Breast epithelium (tissue), 4 donors: ENCODE results near the gene PGD. TPM values are rescaled to one million over a fixed set of nuclear protein-coding genes. Genes with fewer than 3 reads are reported as not detected.
"Not testable (repeated sequence)": the region's sequence is repeated elsewhere in the genome, so short reads cannot be mapped to it uniquely, and the experiment has no call there.

Experiments used
- DNase-seq, 2 donors: peaks; one replicate each; pipeline ENCODE4 v3.0.0-alpha.2; 2019; ENCODE audit warnings: low spot score in 2 of 2
- H3K27ac ChIP-seq, 2 donors: fragments of 200-600 bp; sonication (generic) in 1 of 2; one replicate each; pipeline ENCODE4 v1.5.1; 2016 to 2019; ENCODE audit warnings: mild to moderate bottlenecking in 1 of 2
- H3K27me3 ChIP-seq, 2 donors: fragments of 200-600 bp; sonication (generic) in 1 of 2; one replicate each; pipeline versions ENCODE4 v1.5.1 to v1.6.0; 2017 to 2019; ENCODE audit warnings: control low read depth in 1 of 2, mild to moderate bottlenecking in 1 of 2
- H3K36me3 ChIP-seq: fragments of 200-600 bp; one replicate; pipeline ENCODE4 v1.5.1; 2019
- H3K4me1 ChIP-seq, 2 donors: fragments of 200-600 bp; sonication (generic); one replicate each; pipeline ENCODE4 v1.5.1; 2016 to 2019; ENCODE audit warnings: control low read depth in 1 of 2
- H3K4me3 ChIP-seq, 3 donors: fragments of 200-600 bp; sonication (generic); 1 replicate in 2 of 3; 2 replicates in 1 of 3; pipeline ENCODE4 v1.5.1; 2016 to 2019; ENCODE audit warnings: mild to moderate bottlenecking in 3 of 3, moderate library complexity in 2 of 3
- H3K9me3 ChIP-seq, 2 donors: fragments of 200-600 bp; sonication (generic) in 1 of 2; one replicate each; pipeline ENCODE4 v1.5.1; 2016 to 2019; ENCODE audit warnings: control low read depth in 1 of 2
- POLR2A ChIP-seq: fragments of 450-650 bp; IDR thresholded peaks from one replicate; pipeline ENCODE4 v1.6.1; 2016; ENCODE audit warnings: antibody characterized with exemption, mild to moderate bottlenecking, moderate library complexity
- POLR2AphosphoS5 ChIP-seq, 3 donors: sonication (generic); formaldehyde crosslinking; IDR thresholded peaks; one replicate each; pipeline ENCODE4 v1.6.1; 2017; ENCODE audit warnings: antibody characterized with exemption in 3 of 3
- intact Hi-C: fragments of 100-400 bp; cut with DNase I; formaldehyde crosslinking; loops from one replicate; pipeline ENCODE4 v1.15.1; 2023; ENCODE audit warnings: low total_unique reads
- total RNA-seq, 3 donors: library from RNA; depleted of rRNA; stranded (reverse); fragments of >200 nt; gene quantifications; one replicate each; pipeline ENCODE4 v1.1.0, GENCODE V29; 2016
- TF ChIP-seq, protein P1 (sequence below), 3 donors: fragments of 450-650 bp; IDR thresholded peaks; one replicate each; pipeline ENCODE4 v1.5.1; 2016 to 2017; ENCODE audit warnings: antibody characterized with exemption in 3 of 3, mild to moderate bottlenecking in 3 of 3, moderate library complexity in 3 of 3

Gene PGD
- total RNA-seq, 3 donors from 2014 or later = 85.6 to 211 (median 101) TPM

DNA sequence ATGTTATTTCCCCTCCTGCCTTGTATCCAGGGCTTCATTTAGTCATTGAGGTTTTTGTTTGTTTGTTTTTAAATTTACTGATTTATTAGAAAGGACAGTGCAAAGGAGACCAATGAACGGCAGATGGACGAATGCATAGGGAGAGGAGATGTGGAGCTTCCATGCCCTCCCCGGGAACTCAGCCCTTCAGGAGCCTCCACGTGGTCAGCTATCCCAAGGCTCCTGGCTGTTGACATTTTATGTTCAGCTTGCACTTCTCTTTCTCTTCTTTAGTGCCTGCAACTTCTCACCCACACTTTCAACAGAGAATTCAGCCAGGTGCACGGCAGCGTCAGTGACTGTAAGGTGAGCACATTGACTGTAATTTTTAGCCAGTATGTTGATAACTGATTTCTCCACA lies 30.7 kb upstream of the PGD start:
- intact Hi-C loops = no loop called here
- no peaks in the 10 kb centered on the region for H3K27me3 ChIP-seq
- TF ChIP-seq POLR2A = no peak
- no peak for TF ChIP-seq POLR2AphosphoS5 (IDR thresholded peaks at IDR 0.05)
- no peak overlapping the region for H3K27ac ChIP-seq
- H3K36me3 ChIP-seq = peaks cover 3% of the 10 kb centered on the region
- H3K4me3 ChIP-seq = no peak overlapping the region
- no peaks in the 10 kb centered on the region for H3K4me1 ChIP-seq
- no peaks in the 10 kb centered on the region for H3K9me3 ChIP-seq
- no peak for DNase-seq

DNA sequence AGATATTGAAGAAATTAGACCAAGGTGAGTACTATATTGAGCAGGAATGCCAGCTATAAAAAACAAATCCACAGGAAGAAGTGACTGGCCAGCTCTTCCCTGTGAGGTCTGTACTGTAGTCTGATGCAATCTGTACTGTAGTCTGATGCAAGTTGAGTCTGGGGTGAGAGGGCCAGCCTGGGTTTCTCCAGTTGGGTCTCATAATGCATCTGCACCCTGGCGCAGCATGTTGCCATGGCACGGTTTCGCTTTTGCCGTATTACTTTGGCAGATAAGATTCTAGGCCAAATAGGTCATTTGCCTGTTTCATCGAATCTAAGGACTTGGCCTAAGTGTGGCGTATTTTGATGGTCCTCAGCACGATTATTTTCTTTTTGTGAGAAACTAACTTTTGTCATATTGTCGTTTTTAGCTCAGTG lies 24.4 kb upstream of the PGD start:
- no peak overlapping the region for H3K4me3 ChIP-seq
- H3K27me3 ChIP-seq = no peaks in the 10 kb centered on the region
- no peak overlapping the region for H3K27ac ChIP-seq
- H3K36me3 ChIP-seq = no peaks in the 10 kb centered on the region
- intact Hi-C loops = loop anchor here (10.0 kb wide), 1 partner anchor 50 kb away; no protein-coding TSS in a partner anchor
- DNase-seq = no peak
- H3K4me1 ChIP-seq = no peaks in the 10 kb centered on the region
- TF ChIP-seq POLR2A (no peak), POLR2AphosphoS5 (IDR thresholded peaks at IDR 0.05) (no peak)
- TF ChIP-seq, protein P1, sequence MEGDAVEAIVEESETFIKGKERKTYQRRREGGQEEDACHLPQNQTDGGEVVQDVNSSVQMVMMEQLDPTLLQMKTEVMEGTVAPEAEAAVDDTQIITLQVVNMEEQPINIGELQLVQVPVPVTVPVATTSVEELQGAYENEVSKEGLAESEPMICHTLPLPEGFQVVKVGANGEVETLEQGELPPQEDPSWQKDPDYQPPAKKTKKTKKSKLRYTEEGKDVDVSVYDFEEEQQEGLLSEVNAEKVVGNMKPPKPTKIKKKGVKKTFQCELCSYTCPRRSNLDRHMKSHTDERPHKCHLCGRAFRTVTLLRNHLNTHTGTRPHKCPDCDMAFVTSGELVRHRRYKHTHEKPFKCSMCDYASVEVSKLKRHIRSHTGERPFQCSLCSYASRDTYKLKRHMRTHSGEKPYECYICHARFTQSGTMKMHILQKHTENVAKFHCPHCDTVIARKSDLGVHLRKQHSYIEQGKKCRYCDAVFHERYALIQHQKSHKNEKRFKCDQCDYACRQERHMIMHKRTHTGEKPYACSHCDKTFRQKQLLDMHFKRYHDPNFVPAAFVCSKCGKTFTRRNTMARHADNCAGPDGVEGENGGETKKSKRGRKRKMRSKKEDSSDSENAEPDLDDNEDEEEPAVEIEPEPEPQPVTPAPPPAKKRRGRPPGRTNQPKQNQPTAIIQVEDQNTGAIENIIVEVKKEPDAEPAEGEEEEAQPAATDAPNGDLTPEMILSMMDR (IDR thresholded peaks at IDR 0.05) = no peak
- no peaks in the 10 kb centered on the region for H3K9me3 ChIP-seq

DNA sequence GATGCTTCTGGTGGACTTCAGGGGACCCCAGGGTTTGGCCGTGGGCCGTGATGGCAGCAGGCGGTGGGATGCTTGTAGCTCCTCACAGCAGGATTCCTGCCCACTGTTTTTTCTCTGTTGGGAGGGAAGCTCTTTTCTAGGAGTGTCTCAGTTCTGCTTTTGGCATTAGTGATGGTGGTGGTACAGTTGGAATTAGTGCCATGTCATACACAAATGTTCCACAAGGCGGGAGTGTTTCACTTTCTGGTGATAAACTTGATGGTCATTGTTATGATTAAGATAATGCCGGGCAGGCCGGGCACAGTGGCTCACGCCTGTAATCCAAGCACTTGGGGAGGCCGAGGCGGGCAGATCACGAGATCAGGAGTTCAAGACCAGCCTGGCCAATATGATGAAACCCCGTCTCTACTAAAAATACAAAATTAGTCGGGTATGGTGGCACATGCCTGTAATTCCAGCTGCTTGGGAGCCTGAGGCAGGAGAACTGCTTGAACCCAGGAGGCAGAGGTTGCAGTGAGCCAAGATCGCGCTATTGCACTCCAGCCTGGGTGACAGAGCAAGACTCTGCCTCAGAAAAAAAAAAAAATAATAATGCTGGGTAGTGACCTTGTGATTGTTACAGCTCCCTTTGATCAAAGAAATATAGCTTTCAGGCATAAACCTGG lies 21.4 kb upstream of the PGD start:
- H3K4me3 ChIP-seq, H3K4me1 ChIP-seq, H3K36me3 ChIP-seq, H3K27me3 ChIP-seq, H3K9me3 ChIP-seq: not testable (repeated sequence)
- peak; percentile 57 to 59 for DNase-seq
- intact Hi-C loops = loop anchor here (10.0 kb wide), 1 partner anchor 47 kb away; no protein-coding TSS in a partner anchor
- peak overlapping the region; percentile 75 to 78 for H3K27ac ChIP-seq
- TF ChIP-seq, protein P1 (IDR thresholded peaks at IDR 0.05) = peak; percentile 84 to 95 (median 91)
- TF ChIP-seq POLR2AphosphoS5 (IDR thresholded peaks at IDR 0.05) = peak in 1 of 3 donors; percentile 20

DNA sequence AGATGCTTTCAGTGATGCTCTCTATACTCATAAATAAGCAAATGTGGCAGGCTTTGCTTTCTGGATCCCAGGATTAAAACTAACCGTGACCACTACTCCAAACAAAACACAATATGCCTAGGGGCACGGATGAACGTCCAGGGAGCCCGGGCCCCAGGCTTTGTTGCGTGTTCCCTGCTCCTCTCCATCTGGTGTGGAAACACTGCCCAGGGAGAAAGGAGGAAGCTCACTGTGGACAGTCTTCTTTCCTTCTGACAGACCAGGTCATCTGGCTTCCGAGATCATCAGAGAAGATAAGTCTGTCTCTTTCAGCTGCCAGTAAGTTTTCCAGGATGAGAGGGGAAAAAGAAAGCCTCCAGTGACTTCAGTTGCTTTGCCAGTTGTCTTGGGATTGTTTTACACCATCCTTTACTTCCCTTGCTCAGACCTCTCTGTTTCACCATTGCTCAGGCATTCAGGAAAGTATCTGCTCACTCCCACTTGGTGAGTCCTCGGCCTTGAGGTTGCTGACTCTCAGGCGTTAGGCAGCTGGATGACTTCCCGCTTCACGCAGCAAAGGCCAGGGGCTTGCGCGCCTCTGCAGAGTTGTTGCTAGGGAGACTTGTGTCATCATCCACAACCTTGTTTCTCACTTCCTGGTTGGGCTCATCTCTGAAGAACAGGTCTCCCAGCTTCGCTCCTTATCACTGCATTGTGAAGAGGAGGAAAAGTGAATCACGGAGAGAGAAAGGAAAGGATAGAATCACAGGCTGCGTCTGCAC lies 20.6 kb upstream of the PGD start:
- Histone ChIP-seq H3K4me3 (no peak overlapping the region), H3K9me3 (no peaks in the 10 kb centered on the region), H3K27ac (peak overlapping the region; percentile 75 to 78), H3K36me3 (no peaks in the 10 kb centered on the region), H3K4me1 (no peaks in the 10 kb centered on the region), H3K27me3 (no peaks in the 10 kb centered on the region)
- intact Hi-C loops = loop anchor here (10.0 kb wide), 1 partner anchor 47 kb away; no protein-coding TSS in a partner anchor
- peak in 1 of 2 donors; percentile 62 for DNase-seq
- TF ChIP-seq POLR2AphosphoS5 (IDR thresholded peaks at IDR 0.05) = no peak
- no peak for TF ChIP-seq POLR2A
- TF ChIP-seq, protein P1 (IDR thresholded peaks at IDR 0.05) = no peak

DNA sequence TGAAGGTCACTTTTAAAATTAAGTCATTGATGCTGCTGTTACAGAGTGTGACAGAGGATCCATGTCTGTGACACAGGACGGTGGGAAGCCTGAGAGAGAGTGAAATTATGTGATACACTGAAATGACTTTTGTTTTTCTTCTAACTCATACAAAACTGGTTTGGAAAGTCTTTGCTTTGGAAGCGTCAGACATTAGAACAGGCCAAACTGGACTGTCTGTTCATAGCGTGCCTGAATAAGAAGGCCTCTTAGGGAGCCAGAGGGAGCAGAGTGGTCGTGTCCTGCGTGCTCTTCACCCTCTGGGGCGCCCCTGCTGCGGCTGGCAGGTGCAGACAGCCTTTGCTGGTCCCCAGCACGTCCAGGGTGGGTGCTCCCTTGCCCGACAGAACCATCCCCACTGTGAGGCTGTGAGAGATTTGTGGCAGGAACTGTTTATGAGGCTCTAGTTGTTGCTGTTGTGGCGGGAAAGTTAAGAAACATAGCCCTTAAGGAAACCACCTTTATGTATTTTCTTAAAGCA lies 19.7 kb upstream of the PGD start:
- peak overlapping the region; percentile 75 to 78 for H3K27ac ChIP-seq
- no peak overlapping the region for H3K4me3 ChIP-seq
- TF ChIP-seq, protein P1 (IDR thresholded peaks at IDR 0.05) = no peak
- TF ChIP-seq POLR2AphosphoS5 (IDR thresholded peaks at IDR 0.05) = no peak
- no peak for TF ChIP-seq POLR2A
- no peaks in the 10 kb centered on the region for H3K36me3 ChIP-seq
- no peak for DNase-seq
- H3K4me1 ChIP-seq = no peaks in the 10 kb centered on the region
- no peaks in the 10 kb centered on the region for H3K27me3 ChIP-seq
- intact Hi-C loops = loop anchor here (10.0 kb wide), 1 partner anchor 46 kb away; no protein-coding TSS in a partner anchor
- H3K9me3 ChIP-seq = no peaks in the 10 kb centered on the region
